HEK293 (cell line): ENCODE results near the gene RASA3.

Experiments
- CTCF ChIA-PET: fragments of 350-600 bp; formaldehyde crosslinking; extraction: SDS; loops from one replicate; lab custom pipeline; 2021; ENCODE audit warnings: antibody characterized with exemption; lab: Yijun Ruan, JAX
- POLR2A ChIA-PET: fragments of 300-600 bp; formaldehyde crosslinking; extraction: SDS; loops from one replicate; lab custom pipeline; 2020; ENCODE audit warnings: antibody characterized with exemption, inconsistent platforms; lab: Yijun Ruan, JAX
- H3K27ac ChIP-seq: fragments of 200-500 bp; sonication (Bioruptor generic); 2 replicates; pipeline ENCODE4 v1.5.1; 2014; ENCODE audit warnings: low read depth, low read length, control low read depth, inconsistent platforms; ENCODE audit errors: extremely low read depth
- H3K36me3 ChIP-seq, 2 experiments: fragments of 200-500 bp in 1 of 2; sonication (Bioruptor generic) in 1 of 2; 1 replicate in 1 of 2; 2 replicates in 1 of 2; pipeline ENCODE4 v1.5.1; 2014 to 2017; ENCODE audit warnings: inconsistent platforms in 2 of 2, low read length in 2 of 2; ENCODE audit not compliant: control insufficient read depth in 2 of 2, insufficient read depth in 1 of 2
- H3K4me1 ChIP-seq: fragments of 200-500 bp; sonication (Bioruptor generic); 2 replicates; pipeline ENCODE4 v1.5.1; 2014; ENCODE audit warnings: mild to moderate bottlenecking, low read length, inconsistent platforms; ENCODE audit not compliant: control insufficient read depth, insufficient read depth
- H3K4me3 ChIP-seq: 2 replicates; pipeline ENCODE4 v1.5.1; 2011; ENCODE audit warnings: low read depth, mild to moderate bottlenecking, control low read depth, low read length, moderate library complexity
- H3K9me3 ChIP-seq: fragments of 200-500 bp; sonication (Bioruptor generic); 2 replicates; pipeline ENCODE4 v1.5.1; 2014; ENCODE audit warnings: low read depth, low read length, inconsistent platforms; ENCODE audit not compliant: control insufficient read depth, insufficient read depth
- HOXD13 ChIP-seq: sonication (generic); formaldehyde crosslinking; IDR thresholded peaks from 2 replicates; pipeline ENCODE4 v1.8.0; 2022; ENCODE audit warnings: missing genetic modification reagents, borderline replicate concordance
- ZIC2 ChIP-seq: fragments of 450-650 bp; formaldehyde crosslinking; IDR thresholded peaks from 2 replicates; pipeline ENCODE4 v1.5.1; 2016; ENCODE audit warnings: missing biosample characterization, missing genetic modification characterization
- ZNF223 ChIP-seq: fragments of 450-650 bp; formaldehyde crosslinking; IDR thresholded peaks from 2 replicates; pipeline ENCODE4 v1.5.1; 2016; ENCODE audit warnings: missing biosample characterization, missing genetic modification characterization
- ZNF26 ChIP-seq: fragments of 450-650 bp; formaldehyde crosslinking; IDR thresholded peaks from 2 replicates; pipeline ENCODE4 v1.5.1; 2016; ENCODE audit warnings: missing biosample characterization, missing genetic modification characterization
- ZNF274 ChIP-seq, 2 experiments: fragments of 200-500 bp in 1 of 2; fragments of 450-650 bp in 1 of 2; sonication (Bioruptor generic) in 1 of 2; formaldehyde crosslinking in 1 of 2; IDR thresholded peaks; 2 replicates each; pipeline versions ENCODE4 v1.5.1 to v1.6.1; 2014 to 2016; ENCODE audit warnings: borderline replicate concordance in 1 of 2, inconsistent platforms in 1 of 2, low read length in 1 of 2, missing biosample characterization in 1 of 2, missing genetic modification characterization in 1 of 2
- ZNF280D ChIP-seq: fragments of 450-650 bp; formaldehyde crosslinking; IDR thresholded peaks from 2 replicates; pipeline ENCODE4 v1.5.1; 2016; ENCODE audit warnings: missing biosample characterization, missing genetic modification characterization
- ZNF341 ChIP-seq: fragments of 450-650 bp; formaldehyde crosslinking; IDR thresholded peaks from 2 replicates; pipeline ENCODE4; 2016; ENCODE audit warnings: low read depth, missing biosample characterization, missing genetic modification characterization
- ZNF362 ChIP-seq: fragments of 450-650 bp; formaldehyde crosslinking; IDR thresholded peaks from 2 replicates; pipeline ENCODE4 v1.5.1; 2016; ENCODE audit warnings: missing biosample characterization, missing genetic modification characterization
- ZNF473 ChIP-seq: fragments of 450-650 bp; formaldehyde crosslinking; IDR thresholded peaks from 2 replicates; pipeline ENCODE4 v1.5.1; 2017; ENCODE audit warnings: missing biosample characterization, missing genetic modification characterization
- ZNF510 ChIP-seq: fragments of 450-650 bp; formaldehyde crosslinking; IDR thresholded peaks from 2 replicates; pipeline ENCODE4 v1.5.1; 2018; ENCODE audit warnings: mild to moderate bottlenecking, missing genetic modification characterization, missing biosample characterization; ENCODE audit not compliant: insufficient replicate concordance
- ZNF558 ChIP-seq: fragments of 450-650 bp; formaldehyde crosslinking; IDR thresholded peaks from 2 replicates; pipeline ENCODE4 v1.5.1; 2016; ENCODE audit warnings: missing biosample characterization, missing genetic modification characterization
- ZNF560 ChIP-seq: fragments of 450-650 bp; formaldehyde crosslinking; IDR thresholded peaks from 2 replicates; pipeline ENCODE4 v1.5.1; 2017; ENCODE audit warnings: missing biosample characterization, missing genetic modification characterization, borderline replicate concordance
- ZNF561 ChIP-seq: fragments of 450-650 bp; IDR thresholded peaks from 2 replicates; pipeline ENCODE4 v1.5.1; 2018; ENCODE audit warnings: missing biosample characterization, missing genetic modification characterization, borderline replicate concordance
- ZNF585B ChIP-seq: fragments of 450-650 bp; formaldehyde crosslinking; IDR thresholded peaks from 2 replicates; pipeline ENCODE4 v1.5.1; 2016; ENCODE audit warnings: missing biosample characterization, missing genetic modification characterization
- ZNF600 ChIP-seq: fragments of 450-650 bp; formaldehyde crosslinking; IDR thresholded peaks from 2 replicates; pipeline ENCODE4 v1.5.1; 2016; ENCODE audit warnings: missing biosample characterization, missing genetic modification characterization
- ZNF624 ChIP-seq: fragments of 450-650 bp; formaldehyde crosslinking; IDR thresholded peaks from 2 replicates; pipeline ENCODE4 v1.5.1; 2017; ENCODE audit warnings: missing biosample characterization, missing genetic modification characterization
- ZNF626 ChIP-seq: fragments of 450-650 bp; sonication (Bioruptor Pico); formaldehyde crosslinking; IDR thresholded peaks from 2 replicates; pipeline ENCODE4 v1.5.1; 2018; ENCODE audit warnings: missing biosample characterization, missing genetic modification characterization, inconsistent platforms
- ZNF654 ChIP-seq: fragments of 450-650 bp; formaldehyde crosslinking; IDR thresholded peaks from 2 replicates; pipeline ENCODE4 v1.5.1; 2016; ENCODE audit warnings: low read depth, missing biosample characterization, missing genetic modification characterization
- ZNF658 ChIP-seq: fragments of 450-650 bp; formaldehyde crosslinking; IDR thresholded peaks from 2 replicates; pipeline ENCODE4; 2016; ENCODE audit warnings: missing biosample characterization, missing genetic modification characterization
- ZNF701 ChIP-seq: fragments of 450-650 bp; formaldehyde crosslinking; IDR thresholded peaks from 2 replicates; pipeline ENCODE4 v1.5.1; 2016; ENCODE audit warnings: missing biosample characterization, missing genetic modification characterization

RASA3 gene

GRCh38 chr13:113962386-113962785 is 170.0 kb downstream of the RASA3 start:
- POLR2A ChIA-PET = no interaction called here

GRCh38 chr13:113960276-113960948 is 172.0 kb downstream of the RASA3 start:
- Histone ChIP-seq H3K4me1 (no peaks in the 10 kb centered on the region), H3K36me3 (no peaks in the 10 kb centered on the region), H3K9me3 (no peaks in the 10 kb centered on the region), H3K4me3 (no peak overlapping the region), H3K27ac (no peak overlapping the region)
- POLR2A ChIA-PET = no interaction called here
- CTCF ChIA-PET = no interaction called here
- TF ChIP-seq ZNF362 (tag by site-specific recombination) (no peak), ZNF701 (tag by site-specific recombination) (no peak), ZNF274 (IDR thresholded peaks at IDR 0.05; ENCODE audit: low read length) (no peak), ZNF274 (tag by site-specific recombination; IDR thresholded peaks at IDR 0.05; ENCODE audit: borderline replicate concordance) (no peak), ZNF561 (tag by site-specific recombination) (no peak), ZNF510 (tag by site-specific recombination) (no peak), ZIC2 (tag by site-specific recombination) (no peak), ZNF26 (no peak), ZNF585B (tag by site-specific recombination) (no peak), ZNF223 (tag by site-specific recombination) (no peak)

More at GRCh38 chr13:113962386-113962785, 170.0 kb downstream of the RASA3 start:
- TF ChIP-seq ZNF624 (tag by site-specific recombination) (no peak), ZNF341 (tag by site-specific recombination) (no peak), ZNF626 (tag by site-specific recombination) (no peak), ZNF280D (tag by site-specific recombination) (no peak), ZNF560 (tag by site-specific recombination) (no peak), ZNF473 (tag by site-specific recombination) (no peak), ZNF658 (tag by site-specific recombination) (no peak), ZNF654 (tag by site-specific recombination) (no peak), ZNF600 (tag by site-specific recombination) (no peak), ZNF558 (no peak), HOXD13 (CRISPR knock-in tag) (no peak)
- H3K36me3 ChIP-seq = no peaks in the 10 kb centered on the region
- no peaks in the 10 kb centered on the region for H3K4me1 ChIP-seq
- CTCF ChIA-PET = interaction anchor here (0.6 kb wide), 1 partner anchor 234 kb away, joined by 3 read pairs; no protein-coding TSS in a partner anchor
- H3K4me3 ChIP-seq = no peak overlapping the region
- no peaks in the 10 kb centered on the region for H3K9me3 ChIP-seq
- H3K27ac ChIP-seq = no peak overlapping the region
